Neural progenitor cell (in vitro differentiated cells): ENCODE data around the gene EML5. TPM values are rescaled to one million over a fixed set of nuclear protein-coding genes. Genes with fewer than 3 reads are reported as not detected.
"Not testable (repeated sequence)": the region's sequence is repeated elsewhere in the genome, so short reads cannot be mapped to it uniquely, and the experiment has no call there.

ENCODE experiments used
- DNase-seq: peaks from one replicate; pipeline ENCODE4 v3.0.0-alpha.2; 2016; ENCODE audit warnings: low spot score
- H2AFZ ChIP-seq: fragments of 200-600 bp; sonication (generic); replicated peaks from 2 replicates; pipeline ENCODE4 v1.6.1; 2016; ENCODE audit warnings: antibody characterized with exemption
- H3F3A ChIP-seq: fragments of 200-600 bp; sonication (generic); 2 replicates; pipeline ENCODE4 v1.6.1; 2016; ENCODE audit warnings: antibody characterized with exemption, low read depth
- H3K27ac ChIP-seq: fragments of 200-600 bp; sonication (generic); 2 replicates; pipeline ENCODE4 v1.5.1; 2016; ENCODE audit warnings: mild to moderate bottlenecking
- H3K27me3 ChIP-seq: fragments of 200-600 bp; sonication (generic); 2 replicates; pipeline ENCODE4 v1.6.1; 2016; ENCODE audit warnings: mild to moderate bottlenecking, moderate library complexity
- H3K36me3 ChIP-seq: fragments of 200-600 bp; sonication (generic); 2 replicates; pipeline ENCODE4 v1.5.1; 2016
- H3K4me1 ChIP-seq: fragments of 200-600 bp; sonication (generic); 2 replicates; pipeline ENCODE4 v1.6.1; 2016; ENCODE audit warnings: mixed run types
- H3K4me2 ChIP-seq: fragments of 200-600 bp; sonication (generic); 2 replicates; pipeline ENCODE4 v1.6.1; 2016
- H3K4me3 ChIP-seq: fragments of 200-600 bp; sonication (generic); 2 replicates; pipeline ENCODE4 v1.5.1; 2016
- H3K79me2 ChIP-seq: fragments of 200-600 bp; sonication (generic); 2 replicates; pipeline ENCODE4 v1.6.1; 2016; ENCODE audit warnings: low read depth
- H3K9ac ChIP-seq: fragments of 200-600 bp; sonication (generic); 2 replicates; pipeline ENCODE4 v1.6.1; 2016
- H3K9me3 ChIP-seq: fragments of 200-600 bp; sonication (generic); 2 replicates; pipeline ENCODE4 v1.5.1; 2016; ENCODE audit warnings: low read depth
- H4K20me1 ChIP-seq: fragments of 200-600 bp; sonication (generic); 2 replicates; pipeline ENCODE4 v1.6.1; 2016; ENCODE audit warnings: low read depth
- H3K27ac Mint-ChIP-seq: 3 replicates; pipeline ENCODE4 v1.8.0; 2021; ENCODE audit warnings: mixed read lengths
- H3K27me3 Mint-ChIP-seq: 2 replicates; pipeline ENCODE4 v1.8.0; 2022; ENCODE audit warnings: low read depth, mild to moderate bottlenecking, inconsistent platforms, moderate library complexity, mixed read lengths; ENCODE audit not compliant: insufficient read depth
- H3K36me3 Mint-ChIP-seq: 3 replicates; pipeline ENCODE4 v1.8.0; 2021; ENCODE audit warnings: mixed read lengths
- H3K4me1 Mint-ChIP-seq: 3 replicates; pipeline ENCODE4 v1.8.0; 2021; ENCODE audit warnings: mixed read lengths
- H3K4me3 Mint-ChIP-seq: 3 replicates; pipeline ENCODE4 v1.8.0; 2021; ENCODE audit warnings: mild to moderate bottlenecking, moderate library complexity, mixed read lengths
- H3K9me3 Mint-ChIP-seq: 3 replicates; pipeline ENCODE4 v1.8.0; 2020; ENCODE audit warnings: mixed read lengths
- CTCF ChIP-seq: fragments of 200-600 bp; sonication (generic); IDR thresholded peaks from 2 replicates; pipeline ENCODE4 v1.5.1; 2017; ENCODE audit warnings: antibody characterized with exemption, mild to moderate bottlenecking
- EZH2 ChIP-seq: fragments of 200-600 bp; sonication (generic); IDR thresholded peaks from 2 replicates; pipeline ENCODE4 v1.6.1; 2017; ENCODE audit warnings: antibody characterized with exemption, mild to moderate bottlenecking, moderate library complexity
- EZH2phosphoT487 ChIP-seq: fragments of 200-600 bp; sonication (generic); IDR thresholded peaks from 2 replicates; pipeline ENCODE4 v1.6.1; 2017; ENCODE audit warnings: antibody characterized with exemption
- total RNA-seq: library from RNA; depleted of rRNA; stranded (reverse); fragments of >200 nt; gene quantifications from 2 replicates; pipeline ENCODE4 v1.2.3, GENCODE V29; 2015; ENCODE audit warnings: low replicate concordance

EML5 gene
- total RNA-seq, 1 donor from 2014 or later, result 0.71 TPM

GRCh38 chr14:88791629-88792472, 902 bp downstream of the EML5 start:
- Mint-ChIP-seq H3K27me3 (peaks cover 11% of the 10 kb centered on the region), H3K4me3 (peak overlapping the region; percentile 86), H3K27ac (no peak overlapping the region), H3K4me1 (peaks cover 3% of the 10 kb centered on the region), H3K36me3 (no peaks in the 10 kb centered on the region), H3K9me3 (no peaks in the 10 kb centered on the region)
- no peak overlapping the region for H3K27ac ChIP-seq
- H3K27me3 ChIP-seq, result peaks cover 75% of the 10 kb centered on the region
- H3K4me1 ChIP-seq, result no peaks in the 10 kb centered on the region
- H3K79me2 ChIP-seq, result no peaks in the 10 kb centered on the region
- no peak overlapping the region for H3K9ac ChIP-seq
- H3K9me3 ChIP-seq, result no peaks in the 10 kb centered on the region
- peaks cover 8% of the 10 kb centered on the region for H4K20me1 ChIP-seq
- H2AFZ ChIP-seq, result peak overlapping the region; percentile 96
- H3K36me3 ChIP-seq, result no peaks in the 10 kb centered on the region
- peaks cover 8% of the 10 kb centered on the region for H3F3A ChIP-seq
- peak overlapping the region; percentile 82 for H3K4me2 ChIP-seq
- DNase-seq, result peak; percentile 37
- H3K4me3 ChIP-seq, result peak overlapping the region; percentile 63
- peak; percentile 86 for TF ChIP-seq EZH2
- TF ChIP-seq EZH2phosphoT487, result peak; percentile 73
- no peak for TF ChIP-seq CTCF

GRCh38 chr14:88791252-88791621, 1.5 kb downstream of the EML5 start:
- H3K27me3 Mint-ChIP-seq, result peaks cover 11% of the 10 kb centered on the region
- DNase-seq, result no peak
- no peak overlapping the region for H3K9ac ChIP-seq
- no peak overlapping the region for H3K4me2 ChIP-seq
- TF ChIP-seq EZH2phosphoT487 (no peak), CTCF (no peak), EZH2 (no peak)
- no peaks in the 10 kb centered on the region for H3K36me3 Mint-ChIP-seq
- H3K4me3 Mint-ChIP-seq, result peak overlapping the region; percentile 86
- H3K27ac Mint-ChIP-seq, result no peak overlapping the region
- no peak overlapping the region for H2AFZ ChIP-seq
- H3K36me3 ChIP-seq, result no peaks in the 10 kb centered on the region
- H3K4me1 Mint-ChIP-seq, result peaks cover 3% of the 10 kb centered on the region
- H3K79me2 ChIP-seq, result no peaks in the 10 kb centered on the region
- no peak overlapping the region for H3K27ac ChIP-seq
- H3K27me3 ChIP-seq, result peaks cover 76% of the 10 kb centered on the region
- H3K4me1 ChIP-seq, result no peaks in the 10 kb centered on the region
- H3F3A ChIP-seq, result peaks cover 8% of the 10 kb centered on the region
- H3K9me3 ChIP-seq, result no peaks in the 10 kb centered on the region
- peaks cover 8% of the 10 kb centered on the region for H4K20me1 ChIP-seq
- H3K9me3 Mint-ChIP-seq, result no peaks in the 10 kb centered on the region
- H3K4me3 ChIP-seq, result no peak overlapping the region

- H3K36me3 ChIP-seq, result no peaks in the 10 kb centered on the region
- H3F3A ChIP-seq, result peaks cover 8% of the 10 kb centered on the region
- H4K20me1 ChIP-seq, result peaks cover 8% of the 10 kb centered on the region
- no peak overlapping the region for H3K4me2 ChIP-seq
- H3K27me3 Mint-ChIP-seq, result peaks cover 11% of the 10 kb centered on the region
- TF ChIP-seq EZH2 (no peak), CTCF (no peak), EZH2phosphoT487 (no peak)
- no peaks in the 10 kb centered on the region for H3K9me3 ChIP-seq
- peak overlapping the region; percentile 57 for H3K4me3 Mint-ChIP-seq
- no peaks in the 10 kb centered on the region for H3K4me1 ChIP-seq
- H3K27ac Mint-ChIP-seq, result no peak overlapping the region
- no peaks in the 10 kb centered on the region for H3K36me3 Mint-ChIP-seq
- no peak overlapping the region for H3K4me3 ChIP-seq
- H2AFZ ChIP-seq, result no peak overlapping the region
- DNase-seq, result no peak
- no peaks in the 10 kb centered on the region for H3K79me2 ChIP-seq
- peaks cover 79% of the 10 kb centered on the region for H3K27me3 ChIP-seq
- H3K9me3 Mint-ChIP-seq, result no peaks in the 10 kb centered on the region
- peaks cover 3% of the 10 kb centered on the region for H3K4me1 Mint-ChIP-seq
- H3K9ac ChIP-seq, result no peak overlapping the region
- H3K27ac ChIP-seq, result no peak overlapping the region
Measured at GRCh38 chr14:88790501-88791251, 2.1 kb downstream of the EML5 start.

- not testable (repeated sequence) for H3K9ac ChIP-seq, H3K4me3 Mint-ChIP-seq, H3K9me3 Mint-ChIP-seq, H3K4me1 Mint-ChIP-seq, H2AFZ ChIP-seq, H4K20me1 ChIP-seq, H3K4me1 ChIP-seq, H3K27ac Mint-ChIP-seq, H3K36me3 ChIP-seq, H3K4me3 ChIP-seq, H3K4me2 ChIP-seq, H3K79me2 ChIP-seq, DNase-seq, H3K27ac ChIP-seq, H3K36me3 Mint-ChIP-seq, H3F3A ChIP-seq, H3K9me3 ChIP-seq
- peaks cover 11% of the 10 kb centered on the region for H3K27me3 Mint-ChIP-seq
- H3K27me3 ChIP-seq, result peaks cover 77% of the 10 kb centered on the region
Measured at GRCh38 chr14:88789573-88789972, 3.2 kb downstream of the EML5 start.
